ENCODE results near the gene EIF3A. TPM values are rescaled to one million over a fixed set of nuclear protein-coding genes. Genes with fewer than 3 reads are reported as not detected.
"Not testable (repeated sequence)": the region's sequence is repeated elsewhere in the genome, so short reads cannot be mapped to it uniquely, and the experiment has no call there.

Gene EIF3A
- total RNA-seq, 1 experiment from 2014 or later: 50.8 TPM

GRCh38 chr10:119051775-119052174 is 28.8 kb downstream of the EIF3A start:
- no peak for DNase-seq (ENCODE audit: low read depth)

- DNase-seq (ENCODE audit: low read depth): no peak
Observed at GRCh38 chr10:119049777-119050176, 30.8 kb downstream of the EIF3A start.

- no peak for DNase-seq (ENCODE audit: low read depth)
Observed at GRCh38 chr10:119049361-119049760, 31.3 kb downstream of the EIF3A start.

GRCh38 chr10:119045561-119045960 is 35.1 kb downstream of the EIF3A start:
- no peak for DNase-seq (ENCODE audit: low read depth)

GRCh38 chr10:119042169-119042568 is 38.4 kb downstream of the EIF3A start:
- no peak for DNase-seq (ENCODE audit: low read depth)

- no peak for DNase-seq (ENCODE audit: low read depth)
Observed at GRCh38 chr10:119041326-119041725, 39.3 kb downstream of the EIF3A start.

- no peak for DNase-seq (ENCODE audit: low read depth)
Observed at GRCh38 chr10:119039161-119039560, 41.5 kb downstream of the EIF3A start.

GRCh38 chr10:119031496-119032059 is 49.0 kb downstream of the EIF3A start:
- DNase-seq (ENCODE audit: low read depth): no peak

- DNase-seq (ENCODE audit: low read depth): peak; percentile 44
Observed at GRCh38 chr10:119030421-119031250, 50.0 kb downstream of the EIF3A start.

GRCh38 chr10:119029613-119030420 is 50.8 kb downstream of the EIF3A start, which contains the start of gene NANOS1:
NANOS1 (plus strand) TSS chr10:119029714; CDS start chr10:119029802, 88 bp downstream.
- no peak for DNase-seq (ENCODE audit: low read depth)

- peak; percentile 78 for DNase-seq (ENCODE audit: low read depth)
Observed at GRCh38 chr10:119028900-119029612, 51.6 kb downstream of the EIF3A start.

GRCh38 chr10:119028445-119028899 is 52.1 kb downstream of the EIF3A start:
- not testable (repeated sequence) for DNase-seq (ENCODE audit: low read depth)

- no peak for DNase-seq (ENCODE audit: low read depth)
Observed at GRCh38 chr10:119026301-119027110, 54.1 kb downstream of the EIF3A start.

GRCh38 chr10:119025776-119026175 is 54.8 kb downstream of the EIF3A start:
- peak; percentile 44 for DNase-seq (ENCODE audit: low read depth)

GRCh38 chr10:119025336-119025735 is 55.3 kb downstream of the EIF3A start:
- peak; percentile 83 for DNase-seq (ENCODE audit: low read depth)

- peak; percentile 81 for DNase-seq (ENCODE audit: low read depth)
Observed at GRCh38 chr10:119024882-119025281, 55.7 kb downstream of the EIF3A start.

GRCh38 chr10:119023553-119023868 is 57.1 kb downstream of the EIF3A start:
- no peak for DNase-seq (ENCODE audit: low read depth)

GRCh38 chr10:119022846-119023552 is 57.6 kb downstream of the EIF3A start:
- peak; percentile 95 for DNase-seq (ENCODE audit: low read depth)

GRCh38 chr10:119020627-119020946 is 60.0 kb downstream of the EIF3A start:
- peak; percentile 42 for DNase-seq (ENCODE audit: low read depth)

- DNase-seq (ENCODE audit: low read depth): no peak
Observed at GRCh38 chr10:119007211-119007574, 73.4 kb downstream of the EIF3A start.

Measured in RPMI7951 (cell line).